Stimulated activated CD8-positive, alpha-beta memory T cell treated with anti-CD3 and anti-CD28 coated beads, Interleukin-2, amount 100 ng/mL, for 1 hour (primary cell): Measurements from ENCODE around the gene RGMA.
"Not testable (repeated sequence)": the region's sequence is repeated elsewhere in the genome, so short reads cannot be mapped to it uniquely, and the experiment has no call there.

Experiments used
- DNase-seq, 2 donors: peaks; one replicate each; pipeline ENCODE4 v3.0.0-alpha.2; 2020; ENCODE audit warnings: low read depth in 2 of 2

RGMA gene

GRCh38 chr15:93048426-93048721 lies 40.6 kb downstream of the RGMA start:
- no peak for DNase-seq

- peak; percentile 8 to 17 for DNase-seq
Measured at GRCh38 chr15:93047621-93048425, 41.2 kb downstream of the RGMA start.

GRCh38 chr15:93046721-93047120 lies 42.3 kb downstream of the RGMA start:
- no peak for DNase-seq

GRCh38 chr15:93046120-93046519 lies 42.9 kb downstream of the RGMA start:
- DNase-seq: no peak

- no peak for DNase-seq
Measured at GRCh38 chr15:93045191-93045785, 43.7 kb downstream of the RGMA start.

GRCh38 chr15:93044301-93045190 lies 44.5 kb downstream of the RGMA start:
- no peak for DNase-seq

- DNase-seq: no peak
Measured at GRCh38 chr15:93043621-93044300, 45.2 kb downstream of the RGMA start.

GRCh38 chr15:93042691-93043378 lies 46.2 kb downstream of the RGMA start:
- no peak for DNase-seq

GRCh38 chr15:93042211-93042610 lies 46.8 kb downstream of the RGMA start:
- DNase-seq: no peak

GRCh38 chr15:93041159-93041547 lies 47.9 kb downstream of the RGMA start:
- DNase-seq: no peak

- no peak for DNase-seq
Measured at GRCh38 chr15:93040288-93041158, 48.5 kb downstream of the RGMA start.

- not testable (repeated sequence) for DNase-seq
Measured at GRCh38 chr15:93039562-93040287, 49.3 kb downstream of the RGMA start.

GRCh38 chr15:93037820-93038705 lies 50.9 kb downstream of the RGMA start:
- no peak for DNase-seq

- DNase-seq: no peak
Measured at GRCh38 chr15:93036951-93037819, 51.8 kb downstream of the RGMA start.

- no peak for DNase-seq
Measured at GRCh38 chr15:93035953-93036810, 52.8 kb downstream of the RGMA start.

GRCh38 chr15:93035092-93035915 lies 53.7 kb downstream of the RGMA start:
- no peak for DNase-seq
